H1 (cell line): Measurements from ENCODE around the gene MAML3. TPM values are rescaled to one million over a fixed set of nuclear protein-coding genes. Genes with fewer than 3 reads are reported as not detected.

Experiments used
- CTCF ChIA-PET: fragments of 300-600 bp; sonication (Branson Sonifier 250); formaldehyde crosslinking; loops from one replicate; lab custom pipeline; 2021; ENCODE audit not compliant: partially characterized antibody; lab: Charles Lee
- POLR2A ChIA-PET: fragments of 300-600 bp; sonication (Branson Sonifier 250); formaldehyde crosslinking; loops from one replicate; lab custom pipeline; 2021; ENCODE audit warnings: inconsistent platforms; ENCODE audit not compliant: partially characterized antibody; lab: Charles Lee
- DNase-seq, 2 experiments: peaks; one replicate each; pipeline versions ENCODE4 v3.0.0 to v3.0.0-alpha.2; 2010 to 2022; ENCODE audit warnings: low spot score in 2 of 2, low read depth in 1 of 2, mixed read lengths in 1 of 2
- FAIRE-seq: peaks from 2 replicates; lab custom pipeline; 2011; peaks lifted over from hg19 to GRCh38; lab: Jason Lieb, UNC
- H2AFZ ChIP-seq: 2 replicates; pipeline ENCODE4 v1.8.1; 2012; ENCODE audit warnings: low read length, inconsistent platforms
- H2AK5ac ChIP-seq: 2 replicates; pipeline ENCODE4 v1.6.1; 2013; ENCODE audit warnings: low read depth, low read length
- H2BK120ac ChIP-seq: replicated peaks from 2 replicates; pipeline ENCODE3; 2013; ENCODE audit warnings: low read depth, low read length, inconsistent platforms
- H2BK12ac ChIP-seq: 2 replicates; pipeline ENCODE4 v1.6.1; 2013; ENCODE audit warnings: low read depth, low read length
- H2BK15ac ChIP-seq: 2 replicates; pipeline ENCODE4 v1.6.1; 2013; ENCODE audit warnings: low read length
- H2BK20ac ChIP-seq: 2 replicates; pipeline ENCODE4 v1.6.1; 2013; ENCODE audit warnings: low read length
- H2BK5ac ChIP-seq: 2 replicates; pipeline ENCODE4 v1.6.1; 2013; ENCODE audit warnings: low read depth, low read length
- H3K14ac ChIP-seq: 2 replicates; pipeline ENCODE4 v1.6.1; 2013; ENCODE audit warnings: inconsistent platforms; ENCODE audit not compliant: insufficient read length
- H3K18ac ChIP-seq: 2 replicates; pipeline ENCODE4 v1.6.1; 2013; ENCODE audit warnings: low read length; ENCODE audit errors: extremely low read depth
- H3K23ac ChIP-seq: 2 replicates; pipeline ENCODE4 v1.6.1; 2013; ENCODE audit warnings: inconsistent platforms; ENCODE audit not compliant: insufficient read length
- H3K23me2 ChIP-seq: 2 replicates; pipeline ENCODE4 v1.6.1; 2013; ENCODE audit warnings: low read depth, low read length
- H3K27ac ChIP-seq: 2 replicates; pipeline ENCODE4 v1.6.1; 2011; ENCODE audit warnings: low read depth, low read length, inconsistent platforms
- H3K27me3 ChIP-seq, 4 experiments: replicated peaks in 1 of 4; 1 replicate in 1 of 4; 2 replicates in 3 of 4; pipeline versions ENCODE4 v1.6.1 to v1.8.1; 2011 to 2013; ENCODE audit warnings: low read length in 3 of 4, mild to moderate bottlenecking in 3 of 4, inconsistent platforms in 2 of 4, mixed read lengths in 2 of 4, moderate library complexity in 1 of 4; ENCODE audit not compliant: control insufficient read depth in 3 of 4, insufficient read depth in 3 of 4; ENCODE audit errors: extremely low read depth in 1 of 4
- H3K36me3 ChIP-seq, 4 experiments: 2 replicates each; pipeline versions ENCODE4 v1.6.1 to v1.8.1; 2011 to 2013; ENCODE audit warnings: mild to moderate bottlenecking in 4 of 4, low read length in 3 of 4, moderate library complexity in 2 of 4, control low read depth in 1 of 4, inconsistent platforms in 1 of 4; ENCODE audit not compliant: insufficient read depth in 4 of 4, control insufficient read depth in 2 of 4
- H3K4ac ChIP-seq: replicated peaks from 2 replicates; pipeline ENCODE3; 2013; ENCODE audit warnings: low read length, low read depth, mixed read lengths, inconsistent platforms; ENCODE audit not compliant: insufficient read length
- H3K4me1 ChIP-seq, 4 experiments: replicated peaks in 1 of 4; 1 replicate in 1 of 4; 2 replicates in 3 of 4; pipeline versions ENCODE4 v1.6.1 to v1.8.1; 2011 to 2013; ENCODE audit warnings: low read length in 3 of 4, inconsistent platforms in 2 of 4, mixed read lengths in 1 of 4; ENCODE audit not compliant: insufficient read depth in 4 of 4, control insufficient read depth in 3 of 4
- H3K4me2 ChIP-seq, 2 experiments: 2 replicates each; pipeline versions ENCODE4 v1.6.1 to v1.8.1; 2011 to 2013; ENCODE audit warnings: low read depth in 2 of 2, low read length in 2 of 2, control low read depth in 1 of 2, inconsistent platforms in 1 of 2, mild to moderate bottlenecking in 1 of 2; ENCODE audit not compliant: insufficient read depth in 1 of 2
- H3K4me3 ChIP-seq, 4 experiments: fragments of 200-600, 300-600 bp in 1 of 4; sonication (generic), shearing (Covaris generic), sonication (Bioruptor Twin) in 1 of 4; 2 replicates each; pipeline versions ENCODE4 v1.5.1 to v1.8.1; 2011 to 2016; ENCODE audit warnings: low read length in 4 of 4, low read depth in 3 of 4, control low read depth in 2 of 4, inconsistent platforms in 2 of 4, mild to moderate bottlenecking in 2 of 4, mixed read lengths in 1 of 4, moderate library complexity in 1 of 4; ENCODE audit not compliant: insufficient read depth in 2 of 4; ENCODE audit errors: extremely low read depth in 1 of 4
- H3K56ac ChIP-seq: replicated peaks from 2 replicates; pipeline ENCODE3; 2013; ENCODE audit warnings: low read depth, mild to moderate bottlenecking, mixed read lengths, low read length, inconsistent platforms; ENCODE audit not compliant: insufficient read length
- H3K79me1 ChIP-seq: 2 replicates; pipeline ENCODE4 v1.6.1; 2013; ENCODE audit warnings: low read depth, low read length, control low read depth
- H3K79me2 ChIP-seq, 2 experiments: 2 replicates each; pipeline versions ENCODE4 v1.6.1 to v1.8.1; 2012 to 2013; ENCODE audit warnings: low read length in 2 of 2, mild to moderate bottlenecking in 2 of 2, inconsistent platforms in 1 of 2; ENCODE audit not compliant: insufficient read depth in 2 of 2, control insufficient read depth in 1 of 2
- H3K9ac ChIP-seq, 4 experiments: replicated peaks in 1 of 4; 1 replicate in 1 of 4; 2 replicates in 3 of 4; pipeline versions ENCODE4 v1.6.1 to v1.8.1; 2011 to 2013; ENCODE audit warnings: low read depth in 3 of 4, low read length in 3 of 4, control low read depth in 2 of 4, mild to moderate bottlenecking in 2 of 4, moderate library complexity in 2 of 4, inconsistent platforms in 1 of 4; ENCODE audit errors: extremely low read depth in 1 of 4
- H3K9me3 ChIP-seq, 2 experiments: 2 replicates each; pipeline versions ENCODE4 v1.6.1 to v1.8.1; 2012 to 2013; ENCODE audit warnings: mild to moderate bottlenecking in 2 of 2, moderate library complexity in 2 of 2, control low read depth in 1 of 2, inconsistent platforms in 1 of 2, low read depth in 1 of 2, low read length in 1 of 2, mixed read lengths in 1 of 2; ENCODE audit not compliant: insufficient read depth in 2 of 2
- H4K20me1 ChIP-seq, 2 experiments: replicated peaks in 1 of 2; 2 replicates each; pipeline versions ENCODE3 to v1.8.1; 2011 to 2013; ENCODE audit warnings: inconsistent platforms in 2 of 2, low read length in 2 of 2, mild to moderate bottlenecking in 1 of 2; ENCODE audit not compliant: insufficient read depth in 2 of 2, control insufficient read depth in 1 of 2
- H4K5ac ChIP-seq: 2 replicates; pipeline ENCODE4 v1.6.1; 2013; ENCODE audit warnings: low read length, low read depth, mixed read lengths, inconsistent platforms; ENCODE audit not compliant: insufficient read length
- H4K8ac ChIP-seq: 2 replicates; pipeline ENCODE4 v1.8.0; 2013; ENCODE audit warnings: mild to moderate bottlenecking, moderate library complexity, low read length, inconsistent platforms; ENCODE audit not compliant: insufficient read depth; ENCODE audit errors: extremely low read depth
- H4K91ac ChIP-seq: replicated peaks from 2 replicates; pipeline ENCODE3; 2013; ENCODE audit warnings: low read length, mixed read lengths, inconsistent platforms; ENCODE audit not compliant: insufficient read length
- BACH1 ChIP-seq: IDR thresholded peaks from 2 replicates; pipeline ENCODE4 v1.6.1; 2012; ENCODE audit warnings: low read length, improper control_type of control experiment
- CTCF ChIP-seq, 3 experiments: IDR thresholded peaks; 1 replicate in 2 of 3; 2 replicates in 1 of 3; pipeline versions ENCODE4 v1.5.1 to v1.6.1; 2011; ENCODE audit warnings: low read length in 3 of 3, mild to moderate bottlenecking in 3 of 3, inconsistent platforms in 2 of 3, low read depth in 1 of 3, moderate library complexity in 1 of 3; ENCODE audit not compliant: insufficient read depth in 1 of 3; ENCODE audit errors: control extremely low read depth in 1 of 3
- SRF ChIP-seq: IDR thresholded peaks from 2 replicates; pipeline ENCODE4 v1.6.1; 2011; ENCODE audit warnings: mild to moderate bottlenecking, low read depth, low read length, moderate library complexity
- TEAD4 ChIP-seq: IDR thresholded peaks from 2 replicates; pipeline ENCODE4 v1.6.1; 2012; ENCODE audit warnings: low read depth, low read length, inconsistent platforms, mixed read lengths
- YY1 ChIP-seq: IDR thresholded peaks from 2 replicates; pipeline ENCODE4 v1.6.1; 2011; ENCODE audit warnings: low read depth, mild to moderate bottlenecking, low read length
- WGBS, 2 experiments: shearing (Covaris generic) in 1 of 2; methylation state at CpG; one replicate each; pipeline versions ENCODE4 v1.1.6 to v1.1.7; 2013 to 2015; ENCODE audit warnings: low lambda C conversion rate in 2 of 2, mixed read lengths in 2 of 2, inconsistent platforms in 1 of 2, low coverage in 1 of 2, missing lambda C conversion rate in 1 of 2; ENCODE audit not compliant: insufficient replicate concordance in 2 of 2, insufficient coverage in 1 of 2, insufficient read length in 1 of 2; ENCODE audit errors: extremely low coverage in 1 of 2, missing lambda C conversion rate in 1 of 2; 5-methylcytosine and 5-hydroxymethylcytosine counted together
- polyA plus RNA-seq, 7 experiments: library from polyadenylated mRNA; depleted of rRNA in 3 of 7; stranded (reverse) in 5 of 7; unstranded in 2 of 7; fragments of >200 nt in 5 of 7; fragments of 200-250 nt in 2 of 7; gene quantifications; 1 replicate in 5 of 7; 2 replicates in 1 of 7; 4 replicates in 1 of 7; pipeline versions ENCODE4 v1.2.1 to v1.2.3, GENCODE V29; 2011 to 2013; ENCODE audit warnings: missing spikeins in 2 of 7, mixed read lengths in 2 of 7
- total RNA-seq: library from RNA; stranded (reverse); fragmentation: NEBNext Ultra II Directional; extraction: Animal tissue kit (Norgen Biotek cat#: 25700); gene quantifications from 2 replicates; pipeline ENCODE4 v1.2.1, GENCODE V29; 2021

Gene MAML3
- total and polyA plus RNA-seq, 2 of the 8 experiments (the other 6 are each of a cell fraction or from before 2014, with no cell fraction given), result 2.1 to 5.7 TPM

DNA sequence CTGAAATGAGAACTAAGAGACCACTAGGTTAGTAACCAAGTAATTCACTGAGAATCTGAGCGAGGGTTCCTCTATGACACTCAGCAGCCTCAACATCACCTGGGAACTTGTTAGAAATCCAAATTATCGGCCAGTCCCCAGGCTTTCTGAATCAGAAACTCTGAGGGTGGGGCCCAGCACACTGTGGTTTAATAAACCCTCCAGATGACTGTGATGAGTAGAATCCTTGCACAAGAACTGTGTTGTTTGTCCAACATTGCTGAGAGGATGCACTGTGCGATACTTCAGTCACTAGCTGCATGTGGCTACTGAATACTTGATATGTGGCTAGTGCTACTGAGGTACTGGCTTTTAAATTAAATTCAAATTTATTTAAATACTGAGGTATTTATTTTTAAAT is 243.9 kb downstream of the MAML3 start:
- CTCF ChIA-PET, result interaction anchor here (0.7 to 2.0 kb wide), 3 partner anchors 12 to 413 kb away, joined by 3 to 4 read pairs (median 3); no protein-coding TSS in a partner anchor
- WGBS, 2 experiments, result 85% methylated on average over 3 of the region's 3 CpGs; no CpG with 5 or more reads in 1 of the 2 experiments

More for the DNA sequence above, 243.9 kb downstream of the MAML3 start:
- DNase-seq, result no peak
- no peak overlapping the region for H2BK15ac ChIP-seq
- peaks cover 0 to 2% of the 10 kb centered on the region in 2 experiments; a peak in 1 of 4 replicates for H3K9me3 ChIP-seq
- no peak overlapping the region for H2BK20ac ChIP-seq
- H3K4me3 ChIP-seq, result no peak overlapping the region
- no peak overlapping the region for H2BK5ac ChIP-seq
- no peak overlapping the region for H3K27ac ChIP-seq
- no peaks in the 10 kb centered on the region; a peak in 1 of 7 replicates for H3K4me1 ChIP-seq
- no peak overlapping the region for H2AK5ac ChIP-seq
- H3K79me1 ChIP-seq, result no peaks in the 10 kb centered on the region
- no peak overlapping the region for H3K4ac ChIP-seq
- no peak overlapping the region for H3K56ac ChIP-seq
- no peak overlapping the region for H2AFZ ChIP-seq
- H4K91ac ChIP-seq, result no peak overlapping the region
- H3K9ac ChIP-seq, result no peak overlapping the region
- H4K5ac ChIP-seq, result no peak overlapping the region
- H3K23ac ChIP-seq, result no peak overlapping the region
- H3K4me2 ChIP-seq, result no peak overlapping the region
- H3K36me3 ChIP-seq, result no peaks in the 10 kb centered on the region
- H3K23me2 ChIP-seq, result no peaks in the 10 kb centered on the region; the same call in 1 of the 2 replicates
- FAIRE-seq, result no peak
- H2BK12ac ChIP-seq, result no peak overlapping the region
- POLR2A ChIA-PET, result no interaction called here
- no peaks in the 10 kb centered on the region for H4K20me1 ChIP-seq
- no peak for TF ChIP-seq YY1
- no peak for TF ChIP-seq SRF
- no peak for TF ChIP-seq BACH1
- TF ChIP-seq TEAD4, result no peak
- no peak for TF ChIP-seq CTCF (IDR thresholded peaks at IDR 0.05; ENCODE audit: control extremely low read depth in 1 of 3, insufficient read depth in 1 of 3, low read depth in 1 of 3, low read length in 3 of 3)
- H2BK120ac ChIP-seq, result no peak overlapping the region
- H3K14ac ChIP-seq, result no peak overlapping the region
- H3K27me3 ChIP-seq, result peaks cover 0 to 1% (median 0%) of the 10 kb centered on the region in 4 experiments; a peak in 1 of 7 replicates
- H3K18ac ChIP-seq, result no peak overlapping the region
- no peaks in the 10 kb centered on the region for H3K79me2 ChIP-seq
- no peak overlapping the region for H4K8ac ChIP-seq
